Skeletal muscle cell (primary cell): Measurements from ENCODE around the gene KLHL17.

Experiments
- DNase-seq: peaks from one replicate; pipeline ENCODE4 v3.0.0-alpha.2; 2010; ENCODE audit warnings: low read depth
- H3K4me3 ChIP-seq: 2 replicates; pipeline ENCODE4 v1.5.1; 2011; ENCODE audit warnings: low read depth, mild to moderate bottlenecking, control low read depth, low read length, moderate library complexity

KLHL17 gene

GRCh38 chr1:921011-921837 is 39.2 kb upstream of the KLHL17 start:
- no peak overlapping the region for H3K4me3 ChIP-seq
- no peak for DNase-seq

- peak; percentile 52 for DNase-seq
- peak within 1 kb of the TSS; percentile 59 for H3K4me3 ChIP-seq
These were observed 37.0 kb upstream of the KLHL17 start, which contains the start of gene SAMD11 for GRCh38 chr1:923131-923990. Gene SAMD11 (plus strand): TSS chr1:923923. CDS start chr1:924432, 509 bp downstream.

GRCh38 chr1:923991-924655 is 36.3 kb upstream of the KLHL17 start:
- H3K4me3 ChIP-seq, result peak overlapping the region; percentile 59
- no peak for DNase-seq

DNA sequence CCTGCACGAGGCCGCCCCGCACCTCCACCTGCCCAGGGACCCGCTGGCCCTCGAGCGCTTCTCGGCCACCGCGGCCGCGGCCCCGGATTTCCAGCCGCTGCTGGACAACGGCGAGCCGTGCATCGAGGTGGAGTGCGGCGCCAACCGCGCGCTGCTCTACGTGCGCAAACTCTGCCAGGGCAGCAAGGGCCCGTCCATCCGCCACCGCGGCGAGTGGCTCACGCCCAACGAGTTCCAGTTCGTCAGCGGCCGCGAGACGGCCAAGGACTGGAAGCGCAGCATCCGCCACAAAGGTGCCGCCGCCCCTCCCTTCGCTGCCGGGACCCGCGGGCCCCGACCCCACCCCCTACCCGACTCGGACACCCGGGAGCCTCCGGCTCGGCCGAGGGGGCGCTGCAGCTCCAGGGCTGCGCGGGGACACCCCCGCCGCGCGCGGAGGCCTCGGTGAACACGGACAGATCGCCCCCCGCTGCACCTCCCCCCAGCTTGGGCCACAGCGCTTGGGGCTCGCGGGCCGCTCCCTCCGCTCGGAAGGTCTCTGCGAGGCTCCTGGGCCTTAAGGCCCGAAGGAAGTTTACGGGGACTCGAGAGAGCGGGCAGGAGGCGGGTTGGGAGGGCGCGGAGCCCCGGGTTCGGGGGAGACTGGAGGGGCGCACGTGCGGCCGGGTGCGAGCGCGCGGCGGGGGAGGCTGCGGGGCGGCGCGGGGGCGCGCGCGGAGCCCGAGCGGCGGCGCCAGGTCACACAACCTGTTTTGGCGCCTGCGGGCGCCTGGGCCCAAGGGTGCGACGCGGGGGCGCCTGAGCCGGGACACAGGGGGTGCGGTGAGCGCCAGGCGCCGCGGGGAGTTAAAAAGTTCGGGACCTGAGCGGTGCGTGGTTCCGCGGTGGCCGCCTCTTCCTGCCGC is 35.5 kb upstream of the KLHL17 start:
- DNase-seq, result no peak
- H3K4me3 ChIP-seq, result peak overlapping the region; percentile 59

GRCh38 chr1:925561-926421 is 34.6 kb upstream of the KLHL17 start:
- peak overlapping the region; percentile 59 for H3K4me3 ChIP-seq
- DNase-seq, result no peak

DNA sequence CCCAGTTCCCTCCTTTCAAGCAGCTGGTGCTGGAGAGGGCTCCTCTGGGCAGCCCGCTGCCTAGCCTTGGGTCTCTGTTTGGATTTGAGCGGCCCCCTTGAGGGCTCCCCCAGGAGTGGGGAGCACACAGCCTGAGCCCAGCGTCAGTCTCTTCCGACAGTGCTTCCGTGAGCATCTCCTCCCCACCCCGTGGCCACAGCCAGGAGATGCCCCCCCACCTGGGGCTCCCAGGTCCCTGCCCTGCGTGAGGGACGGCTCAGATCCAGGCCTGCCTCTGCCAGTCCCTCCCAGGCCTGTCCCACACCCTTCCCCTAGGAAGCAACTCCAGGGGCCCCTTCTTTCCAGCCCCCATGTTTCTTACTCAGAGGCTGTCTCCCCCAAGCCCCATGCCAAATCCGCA is 33.1 kb upstream of the KLHL17 start:
- no peak overlapping the region for H3K4me3 ChIP-seq
- no peak for DNase-seq

- DNase-seq, result no peak
These were observed 32.6 kb upstream of the KLHL17 start for GRCh38 chr1:927748-928147.

DNA sequence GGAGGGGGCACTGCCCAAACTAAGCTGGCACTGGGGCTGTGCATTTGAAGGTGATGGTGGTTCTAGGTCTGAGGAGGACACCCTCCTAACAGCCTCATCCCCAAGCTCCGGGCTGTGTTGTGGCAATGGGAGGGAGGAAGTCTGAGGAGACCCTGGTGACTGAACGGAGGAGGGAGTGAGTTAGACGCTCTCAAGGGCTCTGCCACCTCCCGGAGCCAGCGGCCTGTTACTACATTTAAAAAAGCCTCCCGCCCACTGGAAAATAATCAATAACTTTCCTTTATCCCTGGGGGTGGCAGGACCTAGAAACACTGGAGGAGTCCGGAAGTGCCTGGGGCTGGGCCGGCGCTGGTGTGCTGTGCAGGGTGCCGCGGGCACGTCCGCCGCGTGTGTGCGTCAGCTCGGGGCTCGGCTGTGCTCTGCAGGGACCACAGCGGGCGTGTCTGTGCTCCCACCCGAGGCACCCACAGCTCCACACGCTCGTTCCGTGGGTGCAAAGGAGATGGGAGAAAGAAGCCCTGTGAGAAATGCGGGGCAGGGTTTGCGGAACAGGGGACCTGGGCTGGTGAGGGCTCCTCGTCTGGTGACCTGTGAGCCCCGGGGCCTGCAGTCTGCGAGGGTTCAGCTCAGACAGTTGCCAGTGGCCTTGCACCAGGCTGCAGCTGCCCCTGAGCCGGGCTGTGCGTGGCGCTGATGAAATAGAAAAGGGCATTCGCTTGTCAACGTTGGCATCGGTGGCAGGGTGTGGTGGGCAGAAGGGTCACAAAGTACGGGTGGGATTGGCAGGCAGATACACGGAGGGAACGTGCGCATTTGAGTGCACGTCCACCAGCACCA is 31.3 kb upstream of the KLHL17 start:
- DNase-seq, result no peak
- no peak overlapping the region for H3K4me3 ChIP-seq

More at GRCh38 chr1:927748-928147, 32.6 kb upstream of the KLHL17 start:
- no peak overlapping the region for H3K4me3 ChIP-seq

GRCh38 chr1:929712-930632 is 30.4 kb upstream of the KLHL17 start:
- no peak for DNase-seq
- H3K4me3 ChIP-seq, result no peak overlapping the region

DNA sequence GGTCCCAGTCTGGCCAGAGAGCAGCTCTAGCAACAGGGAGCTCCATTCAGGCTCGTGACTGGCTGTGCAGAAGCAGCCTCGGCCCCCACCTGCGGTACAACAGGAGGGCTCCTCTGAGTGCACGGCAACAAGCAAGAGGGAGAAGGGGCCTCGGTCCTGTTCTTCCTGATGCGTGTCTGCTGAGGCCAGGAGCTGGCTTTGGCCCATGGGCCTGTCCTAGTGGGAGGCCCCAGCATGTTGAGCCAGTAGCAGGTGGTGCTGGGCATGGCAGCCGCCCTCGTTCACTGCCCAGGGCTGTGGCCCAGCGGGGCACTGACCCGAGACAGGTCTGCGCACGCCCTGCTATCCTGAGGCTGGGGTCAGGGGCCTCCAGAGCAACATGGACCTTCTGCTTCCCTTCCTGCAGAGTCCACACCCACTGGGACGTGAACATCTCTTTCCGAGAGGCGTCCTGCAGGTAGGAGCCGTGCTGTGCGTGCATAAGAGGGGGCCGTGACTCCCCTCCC is 29.7 kb upstream of the KLHL17 start:
- no peak for DNase-seq
- no peak overlapping the region for H3K4me3 ChIP-seq

- H3K4me3 ChIP-seq, result no peak overlapping the region
These were observed 28.8 kb upstream of the KLHL17 start for GRCh38 chr1:931380-932172.

GRCh38 chr1:932173-932510 is 28.2 kb upstream of the KLHL17 start:
- no peak for DNase-seq

More at GRCh38 chr1:931380-932172, 28.8 kb upstream of the KLHL17 start:
- DNase-seq, result no peak

GRCh38 chr1:932776-933602 is 27.4 kb upstream of the KLHL17 start:
- no peak overlapping the region for H3K4me3 ChIP-seq
- no peak for DNase-seq

More at GRCh38 chr1:932173-932510, 28.2 kb upstream of the KLHL17 start:
- no peak overlapping the region for H3K4me3 ChIP-seq

DNA sequence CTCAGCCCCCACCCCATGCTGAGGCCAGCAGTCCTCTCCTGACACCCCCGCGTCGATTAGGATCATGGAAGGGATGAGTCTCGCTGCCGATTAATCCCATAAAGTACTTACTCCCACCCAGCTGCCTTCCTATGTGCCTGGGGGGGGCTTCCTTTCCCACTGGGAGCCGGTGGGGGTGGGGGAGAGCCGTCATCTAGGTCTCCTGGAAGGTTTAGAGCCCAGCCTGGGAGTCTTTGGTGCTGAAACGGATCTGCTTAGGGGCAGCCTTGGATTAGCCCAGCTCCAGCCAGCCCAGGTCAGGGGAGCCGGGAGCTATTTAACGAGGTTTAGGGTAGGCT is 26.8 kb upstream of the KLHL17 start:
- H3K4me3 ChIP-seq, result no peak overlapping the region
- DNase-seq, result no peak
